PC-3 (cell line): Measurements from ENCODE around the gene ARHGEF28.

Experiments
- EZH2 ChIP-seq: fragments of 300-600 bp; sonication (generic); IDR thresholded peaks from one replicate; pipeline ENCODE4 v1.6.1; 2017; ENCODE audit warnings: antibody characterized with exemption, mild to moderate bottlenecking, low read length; ENCODE audit not compliant: unreplicated experiment
- EZH2phosphoT487 ChIP-seq: fragments of 300-600 bp; sonication (generic); IDR thresholded peaks from 2 replicates; pipeline ENCODE4 v1.6.1; 2018; ENCODE audit warnings: mild to moderate bottlenecking, antibody characterized with exemption, low read length, borderline replicate concordance
- TF ChIP-seq, protein P1 (sequence below): fragments of 300-600 bp; sonication (generic); conservative IDR thresholded peaks from 2 replicates; pipeline ENCODE4 v1.5.1; 2017; ENCODE audit warnings: antibody characterized with exemption, low read depth, mild to moderate bottlenecking, low read length

DNA sequence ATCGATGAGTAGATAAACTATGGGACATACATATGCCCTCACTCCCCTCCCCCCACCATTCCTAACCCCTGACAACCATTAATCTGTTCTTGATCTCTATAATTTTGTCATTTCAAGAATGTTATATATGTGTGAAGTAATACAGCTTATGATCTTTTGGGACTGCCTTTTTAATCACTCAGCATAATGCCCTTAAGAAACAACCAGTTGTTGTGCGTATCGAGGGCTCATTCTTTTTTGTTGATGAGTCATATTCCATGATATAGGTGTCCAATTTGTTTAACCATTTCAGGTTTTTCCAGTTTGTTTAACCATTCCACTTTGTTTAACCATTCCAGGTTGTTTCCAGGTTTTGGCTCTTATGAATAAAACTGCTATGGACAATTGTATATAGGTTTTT lies 75.6 kb downstream of the ARHGEF28 start:
- TF ChIP-seq, protein P1, sequence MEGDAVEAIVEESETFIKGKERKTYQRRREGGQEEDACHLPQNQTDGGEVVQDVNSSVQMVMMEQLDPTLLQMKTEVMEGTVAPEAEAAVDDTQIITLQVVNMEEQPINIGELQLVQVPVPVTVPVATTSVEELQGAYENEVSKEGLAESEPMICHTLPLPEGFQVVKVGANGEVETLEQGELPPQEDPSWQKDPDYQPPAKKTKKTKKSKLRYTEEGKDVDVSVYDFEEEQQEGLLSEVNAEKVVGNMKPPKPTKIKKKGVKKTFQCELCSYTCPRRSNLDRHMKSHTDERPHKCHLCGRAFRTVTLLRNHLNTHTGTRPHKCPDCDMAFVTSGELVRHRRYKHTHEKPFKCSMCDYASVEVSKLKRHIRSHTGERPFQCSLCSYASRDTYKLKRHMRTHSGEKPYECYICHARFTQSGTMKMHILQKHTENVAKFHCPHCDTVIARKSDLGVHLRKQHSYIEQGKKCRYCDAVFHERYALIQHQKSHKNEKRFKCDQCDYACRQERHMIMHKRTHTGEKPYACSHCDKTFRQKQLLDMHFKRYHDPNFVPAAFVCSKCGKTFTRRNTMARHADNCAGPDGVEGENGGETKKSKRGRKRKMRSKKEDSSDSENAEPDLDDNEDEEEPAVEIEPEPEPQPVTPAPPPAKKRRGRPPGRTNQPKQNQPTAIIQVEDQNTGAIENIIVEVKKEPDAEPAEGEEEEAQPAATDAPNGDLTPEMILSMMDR = no peak
- no peak for TF ChIP-seq EZH2
- no peak for TF ChIP-seq EZH2phosphoT487
